NT2/D1 (cell line): Measurements from ENCODE around the gene INSYN2A.

Source experiments
- DNase-seq: peaks from one replicate; pipeline ENCODE4 v3.0.0-alpha.2; 2011; ENCODE audit warnings: low read depth, low spot score
- H3K27me3 ChIP-seq: 2 replicates; pipeline ENCODE4 v1.6.0; 2011; ENCODE audit warnings: mild to moderate bottlenecking; ENCODE audit not compliant: insufficient read length, insufficient read depth
- H3K36me3 ChIP-seq: 2 replicates; pipeline ENCODE4 v1.6.1; 2011; ENCODE audit warnings: mild to moderate bottlenecking, low read length, mixed read lengths; ENCODE audit not compliant: insufficient read depth, insufficient read length
- H3K4me1 ChIP-seq: 2 replicates; pipeline ENCODE4 v1.5.1; 2011; ENCODE audit not compliant: insufficient read depth, insufficient read length
- H3K4me3 ChIP-seq: 2 replicates; pipeline ENCODE4 v1.5.1; 2011; ENCODE audit warnings: low read depth; ENCODE audit not compliant: insufficient read length
- H3K9ac ChIP-seq: 2 replicates; pipeline ENCODE4 v1.6.0; 2011; ENCODE audit warnings: low read depth; ENCODE audit not compliant: insufficient read length
- H3K9me3 ChIP-seq: 2 replicates; pipeline ENCODE4 v1.5.1; 2011; ENCODE audit warnings: mild to moderate bottlenecking, low read length; ENCODE audit not compliant: insufficient read depth
- SUZ12 ChIP-seq: IDR thresholded peaks from 2 replicates; pipeline ENCODE4 v1.6.1; 2011; ENCODE audit not compliant: insufficient read length, insufficient read depth; ENCODE audit errors: extremely low read depth
- YY1 ChIP-seq: IDR thresholded peaks from 2 replicates; pipeline ENCODE4 v1.6.1; 2011; ENCODE audit not compliant: insufficient read length, insufficient read depth
- ZNF274 ChIP-seq: IDR thresholded peaks from 2 replicates; pipeline ENCODE4 v1.6.1; 2011; ENCODE audit warnings: mild to moderate bottlenecking, low read depth, low read length

INSYN2A gene

GRCh38 chr10:127227663-127228062 lies 31.3 kb upstream of the INSYN2A start:
- Histone ChIP-seq H3K9me3 (no peaks in the 10 kb centered on the region), H3K36me3 (peaks cover 2% of the 10 kb centered on the region), H3K4me3 (no peak overlapping the region), H3K9ac (no peak overlapping the region), H3K27me3 (no peaks in the 10 kb centered on the region), H3K4me1 (no peaks in the 10 kb centered on the region)
- TF ChIP-seq SUZ12: no peak
- no peak for TF ChIP-seq ZNF274
- no peak for TF ChIP-seq YY1
- DNase-seq: no peak

GRCh38 chr10:127227027-127227426 lies 30.6 kb upstream of the INSYN2A start:
- Histone ChIP-seq H3K9me3 (no peaks in the 10 kb centered on the region), H3K27me3 (no peaks in the 10 kb centered on the region), H3K4me3 (no peak overlapping the region), H3K4me1 (no peaks in the 10 kb centered on the region), H3K36me3 (peaks cover 2% of the 10 kb centered on the region), H3K9ac (no peak overlapping the region)
- no peak for DNase-seq
- no peak for TF ChIP-seq YY1
- TF ChIP-seq ZNF274: no peak
- no peak for TF ChIP-seq SUZ12

- Histone ChIP-seq H3K36me3 (no peaks in the 10 kb centered on the region), H3K9me3 (no peaks in the 10 kb centered on the region), H3K4me3 (no peak overlapping the region), H3K9ac (no peak overlapping the region), H3K27me3 (no peaks in the 10 kb centered on the region), H3K4me1 (peaks cover 2% of the 10 kb centered on the region)
- no peak for DNase-seq
- TF ChIP-seq SUZ12 (no peak), ZNF274 (no peak), YY1 (no peak)
These were observed 24.9 kb upstream of the INSYN2A start for GRCh38 chr10:127221281-127221680.

GRCh38 chr10:127218658-127219057 lies 22.3 kb upstream of the INSYN2A start:
- H3K36me3 ChIP-seq: no peaks in the 10 kb centered on the region

GRCh38 chr10:127216786-127217185 lies 20.4 kb upstream of the INSYN2A start:
- Histone ChIP-seq H3K4me1 (peaks cover 2% of the 10 kb centered on the region), H3K9ac (no peak overlapping the region), H3K27me3 (no peaks in the 10 kb centered on the region), H3K36me3 (no peaks in the 10 kb centered on the region), H3K9me3 (no peaks in the 10 kb centered on the region), H3K4me3 (no peak overlapping the region)
- TF ChIP-seq ZNF274 (no peak), YY1 (no peak), SUZ12 (no peak)
- no peak for DNase-seq

More at GRCh38 chr10:127218658-127219057, 22.3 kb upstream of the INSYN2A start:
- Histone ChIP-seq H3K4me1 (peaks cover 2% of the 10 kb centered on the region), H3K4me3 (no peak overlapping the region), H3K27me3 (no peaks in the 10 kb centered on the region), H3K9ac (no peak overlapping the region), H3K9me3 (no peaks in the 10 kb centered on the region)
- TF ChIP-seq YY1 (no peak), SUZ12 (no peak), ZNF274 (no peak)
- DNase-seq: no peak

- Histone ChIP-seq H3K9me3 (no peaks in the 10 kb centered on the region), H3K4me3 (no peak overlapping the region), H3K9ac (no peak overlapping the region), H3K4me1 (peaks cover 2% of the 10 kb centered on the region), H3K27me3 (no peaks in the 10 kb centered on the region), H3K36me3 (no peaks in the 10 kb centered on the region)
- TF ChIP-seq YY1 (no peak), ZNF274 (no peak), SUZ12 (no peak)
- DNase-seq: no peak
These were observed 19.9 kb upstream of the INSYN2A start for GRCh38 chr10:127216274-127216673.

GRCh38 chr10:127215866-127216265 lies 19.5 kb upstream of the INSYN2A start:
- Histone ChIP-seq H3K27me3 (no peaks in the 10 kb centered on the region), H3K4me3 (no peak overlapping the region), H3K4me1 (peaks cover 2% of the 10 kb centered on the region), H3K9ac (no peak overlapping the region), H3K36me3 (no peaks in the 10 kb centered on the region), H3K9me3 (no peaks in the 10 kb centered on the region)
- TF ChIP-seq SUZ12 (no peak), ZNF274 (no peak), YY1 (no peak)
- no peak for DNase-seq
